SK-N-SH (cell line): ENCODE results near the gene NUP133. TPM values are rescaled to one million over a fixed set of nuclear protein-coding genes. Genes with fewer than 3 reads are reported as not detected.

Experiments used
- CTCF ChIA-PET: fragments of 300-600, 350-600 bp; formaldehyde crosslinking; extraction: SDS; loops from one replicate; lab custom pipeline; 2021; lab: Yijun Ruan, JAX
- POLR2A ChIA-PET: fragments of 350-600 bp; sonication (Branson Sonifier 250); formaldehyde crosslinking; extraction: SDS; loops from one replicate; lab custom pipeline; 2020; ENCODE audit warnings: antibody characterized with exemption, inconsistent platforms; lab: Yijun Ruan, JAX
- DNase-seq: peaks from one replicate; pipeline ENCODE4 v3.0.0; 2012
- H2AFZ ChIP-seq: fragments of 200-600 bp; sonication (generic); 2 replicates; pipeline ENCODE4 v1.8.1; 2016; ENCODE audit warnings: antibody characterized with exemption, mild to moderate bottlenecking, low read depth
- H3F3A ChIP-seq: fragments of 200-600 bp; sonication (generic); replicated peaks from 2 replicates; pipeline ENCODE3; 2016; ENCODE audit warnings: antibody characterized with exemption, mild to moderate bottlenecking; ENCODE audit not compliant: insufficient read depth
- H3K27ac ChIP-seq, 2 experiments: fragments of 200-500 bp in 1 of 2; fragments of 200-600 bp in 1 of 2; sonication (Bioruptor generic) in 1 of 2; sonication (generic), shearing (Covaris generic) in 1 of 2; 2 replicates each; pipeline versions ENCODE4 v1.5.1 to v1.6.1; 2014 to 2016; ENCODE audit warnings: low read depth in 2 of 2, inconsistent platforms in 1 of 2, low read length in 1 of 2, mild to moderate bottlenecking in 1 of 2, mixed read lengths in 1 of 2
- H3K27me3 ChIP-seq: fragments of 200-600 bp; sonication (generic), shearing (Covaris generic); 2 replicates; pipeline ENCODE4 v1.6.1; 2016; ENCODE audit warnings: mixed run types; ENCODE audit not compliant: insufficient read depth
- H3K36me3 ChIP-seq, 2 experiments: fragments of 200-500 bp in 1 of 2; fragments of 200-600 bp in 1 of 2; sonication (Bioruptor generic) in 1 of 2; sonication (generic) in 1 of 2; replicated peaks in 1 of 2; 2 replicates each; pipeline versions ENCODE3 to v1.5.1; 2014 to 2016; ENCODE audit warnings: low read length in 1 of 2, mild to moderate bottlenecking in 1 of 2; ENCODE audit not compliant: insufficient read depth in 2 of 2, control insufficient read depth in 1 of 2
- H3K4me1 ChIP-seq, 2 experiments: fragments of 200-500 bp in 1 of 2; fragments of 200-600 bp in 1 of 2; sonication (Bioruptor generic) in 1 of 2; sonication (generic), shearing (Covaris generic) in 1 of 2; 2 replicates each; pipeline versions ENCODE4 v1.5.1 to v1.6.1; 2014 to 2016; ENCODE audit warnings: low read depth in 1 of 2, low read length in 1 of 2, mixed run types in 1 of 2; ENCODE audit not compliant: insufficient read depth in 2 of 2, control insufficient read depth in 1 of 2
- H3K4me2 ChIP-seq: fragments of 200-600 bp; sonication (generic), shearing (Covaris generic); 2 replicates; pipeline ENCODE4 v1.6.1; 2017; ENCODE audit warnings: mixed run types
- H3K4me3 ChIP-seq, 2 experiments: fragments of 200-500 bp in 1 of 2; fragments of 200-600 bp in 1 of 2; sonication (Bioruptor generic) in 1 of 2; sonication (generic), shearing (Covaris generic) in 1 of 2; 2 replicates each; pipeline versions ENCODE4 v1.5.1 to v1.8.1; 2014 to 2016; ENCODE audit warnings: low read depth in 2 of 2, inconsistent platforms in 1 of 2, low read length in 1 of 2, mild to moderate bottlenecking in 1 of 2, mixed read lengths in 1 of 2, moderate library complexity in 1 of 2
- H3K79me2 ChIP-seq: fragments of 200-600 bp; sonication (generic); 2 replicates; pipeline ENCODE4 v1.8.1; 2017; ENCODE audit warnings: mild to moderate bottlenecking; ENCODE audit not compliant: insufficient read depth
- H3K9ac ChIP-seq: fragments of 200-600 bp; sonication (generic); 2 replicates; pipeline ENCODE4 v1.6.1; 2017; ENCODE audit warnings: mixed run types
- H3K9me2 ChIP-seq: fragments of 200-600 bp; sonication (generic); 2 replicates; pipeline ENCODE4 v1.6.1; 2017; ENCODE audit warnings: mixed run types
- H3K9me3 ChIP-seq: fragments of 200-600 bp; sonication (generic); 2 replicates; pipeline ENCODE4 v1.6.1; 2017; ENCODE audit warnings: mixed run types, mild to moderate bottlenecking, moderate library complexity
- H4K20me1 ChIP-seq: fragments of 200-600 bp; sonication (generic); 2 replicates; pipeline ENCODE4 v1.6.1; 2017; ENCODE audit warnings: mild to moderate bottlenecking, mixed run types; ENCODE audit not compliant: insufficient read depth
- CHD2 ChIP-seq: fragments of 150-350 bp; IDR thresholded peaks from 2 replicates; pipeline ENCODE4 v1.6.1; 2018; ENCODE audit warnings: low read length; ENCODE audit not compliant: partially characterized antibody
- ELF1 ChIP-seq: IDR thresholded peaks from 2 replicates; pipeline ENCODE4 v1.4.0; 2012
- EZH2phosphoT487 ChIP-seq: fragments of 200-600 bp; sonication (generic); IDR thresholded peaks from 2 replicates; pipeline ENCODE4 v1.6.1; 2017; ENCODE audit warnings: low read depth, mixed run types, mild to moderate bottlenecking, antibody characterized with exemption, moderate library complexity, borderline replicate concordance
- FOXJ3 ChIP-seq: sonication (generic); formaldehyde crosslinking; IDR thresholded peaks from 2 replicates; pipeline ENCODE4 v1.5.1; 2020; ENCODE audit warnings: mild to moderate bottlenecking, missing genetic modification reagents
- FOXM1 ChIP-seq: IDR thresholded peaks from 2 replicates; pipeline ENCODE4 v1.4.0; 2012; ENCODE audit warnings: low read depth, mild to moderate bottlenecking
- GABPA ChIP-seq: IDR thresholded peaks from 2 replicates; pipeline ENCODE4 v1.4.0; 2012; ENCODE audit warnings: low read depth, mild to moderate bottlenecking
- GATA2 ChIP-seq: sonication (generic); formaldehyde crosslinking; IDR thresholded peaks from 2 replicates; pipeline ENCODE4 v1.5.0; 2020; ENCODE audit warnings: mild to moderate bottlenecking, missing genetic modification reagents
- MEF2A ChIP-seq: IDR thresholded peaks from 2 replicates; pipeline ENCODE4 v1.4.0; 2012; ENCODE audit warnings: low read depth, borderline replicate concordance
- NRF1 ChIP-seq: IDR thresholded peaks from 2 replicates; pipeline ENCODE4 v1.6.1; 2012; ENCODE audit warnings: low read depth, mild to moderate bottlenecking, low read length
- POLR2AphosphoS5 ChIP-seq: IDR thresholded peaks from 2 replicates; pipeline ENCODE4 v1.6.1; 2012; ENCODE audit warnings: low read depth, low read length
- RAD21 ChIP-seq: IDR thresholded peaks from 2 replicates; pipeline ENCODE4 v1.6.1; 2012; ENCODE audit warnings: mild to moderate bottlenecking, low read length
- RCOR1 ChIP-seq: fragments of 150-350 bp; IDR thresholded peaks from 2 replicates; pipeline ENCODE4 v1.6.1; 2017; ENCODE audit warnings: antibody characterized with exemption, low read length
- RXRA ChIP-seq: IDR thresholded peaks from 2 replicates; pipeline ENCODE4 v1.4.0; 2012; ENCODE audit warnings: low read depth, mild to moderate bottlenecking, borderline replicate concordance
- SIN3A ChIP-seq: IDR thresholded peaks from 2 replicates; pipeline ENCODE4 v1.6.1; 2012; ENCODE audit warnings: low read depth, mild to moderate bottlenecking, low read length, moderate library complexity, borderline replicate concordance
- TCF12 ChIP-seq: IDR thresholded peaks from 2 replicates; pipeline ENCODE4 v1.4.0; 2012
- TEAD4 ChIP-seq: IDR thresholded peaks from 2 replicates; pipeline ENCODE4 v1.4.0; 2012; ENCODE audit warnings: mild to moderate bottlenecking, borderline replicate concordance; ENCODE audit not compliant: insufficient read depth
- YY1 ChIP-seq: IDR thresholded peaks from 2 replicates; pipeline ENCODE4 v1.4.0; 2012; ENCODE audit warnings: low read depth, mild to moderate bottlenecking
- WGBS: methylation state at CpG from one replicate; pipeline ENCODE4 v1.1.6; 2017; ENCODE audit warnings: low lambda C conversion rate; 5-methylcytosine and 5-hydroxymethylcytosine counted together
- polyA plus RNA-seq, 3 experiments: library from polyadenylated mRNA; depleted of rRNA; stranded (reverse); fragments of >200 nt; gene quantifications; 2 replicates each; pipeline ENCODE4 v1.2.3, GENCODE V29; 2012
- TF ChIP-seq, protein P1 (sequence below): IDR thresholded peaks from 2 replicates; pipeline ENCODE4 v1.6.1; 2012; ENCODE audit warnings: mild to moderate bottlenecking, low read depth, low read length, moderate library complexity
- TF ChIP-seq, protein P2 (sequence below): IDR thresholded peaks from 2 replicates; pipeline ENCODE4; 2012
- TF ChIP-seq, protein P3 (sequence below): fragments of 200-600 bp; sonication (generic); IDR thresholded peaks from 2 replicates; pipeline ENCODE4 v1.6.1; 2017; ENCODE audit warnings: antibody characterized with exemption, mild to moderate bottlenecking, moderate library complexity
- TF ChIP-seq, protein P4 (sequence below): fragments of 150-350 bp; IDR thresholded peaks from 2 replicates; pipeline ENCODE4 v1.6.1; 2016; ENCODE audit warnings: mild to moderate bottlenecking, low read depth, low read length
- TF ChIP-seq, protein P5 (sequence below): IDR thresholded peaks from 2 replicates; pipeline ENCODE4 v1.4.0; 2012; ENCODE audit warnings: low read depth, borderline replicate concordance

NUP133 gene
- 10.9 and 14.8 TPM in 2 replicates for polyA plus RNA-seq (2012; rRNA removed)
- polyA plus RNA-seq (2012; cell fraction: cytosol; rRNA removed), result 14.1 and 14.4 TPM in 2 replicates
- 8.5 and 17.0 TPM in 2 replicates for polyA plus RNA-seq (2012; cell fraction: nucleus; rRNA removed)

DNA sequence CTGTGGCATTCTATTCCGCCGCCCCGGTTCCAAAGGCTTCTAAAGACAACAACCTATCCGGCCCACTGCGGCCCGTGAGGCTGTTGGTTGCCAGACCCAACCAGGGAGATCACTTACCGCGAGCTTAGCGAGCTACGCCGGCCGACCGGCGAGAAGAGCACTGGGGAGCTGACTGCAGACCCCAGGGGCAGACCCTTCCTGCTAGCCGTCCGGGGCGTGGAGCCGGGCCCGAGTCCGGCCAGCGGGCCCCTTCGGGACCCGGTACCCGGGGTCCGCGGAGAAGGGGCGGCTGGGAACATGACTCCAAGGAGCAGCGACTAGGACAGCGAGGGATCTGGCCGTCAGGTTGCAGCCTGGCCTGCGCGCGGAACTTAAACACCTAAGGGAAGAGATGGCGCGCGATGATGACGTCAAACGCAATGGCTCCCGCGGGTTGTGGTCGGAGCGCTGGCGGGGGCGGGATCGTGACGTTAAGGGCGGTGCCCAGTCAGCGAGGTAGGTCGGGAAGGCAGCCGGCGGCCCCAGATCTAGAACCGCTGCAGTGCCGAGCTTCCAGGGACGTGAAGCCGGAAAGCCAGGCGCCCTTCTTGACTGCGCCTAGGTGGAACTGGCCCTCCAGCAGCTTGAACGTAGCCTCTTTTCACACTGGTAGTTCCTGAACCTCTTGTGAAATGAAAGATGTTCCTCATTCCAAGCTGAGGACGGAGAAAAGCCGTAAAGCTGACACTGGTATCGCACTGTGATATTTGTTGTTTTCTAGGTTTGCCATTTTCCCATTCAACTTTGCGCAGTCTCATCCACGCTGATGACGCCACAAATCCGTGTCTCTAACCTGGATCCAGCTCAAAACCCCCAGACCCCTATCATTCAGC, at the start of gene NUP133:
Gene NUP133, minus strand, starts transcription at position 391 of the 872 bp plus-strand sequence. Its CDS starts 92 bp downstream, at position 299.
- Histone ChIP-seq H3F3A (peaks cover under 1% of the 10 kb centered on the region), H2AFZ (peak within 1 kb of the TSS; percentile 96), H3K4me2 (peak within 1 kb of the TSS; percentile 68), H4K20me1 (no peaks in the 10 kb centered on the region), H3K9ac (peak within 1 kb of the TSS; percentile 95), H3K9me3 (no peaks in the 10 kb centered on the region), H3K36me3 (peaks cover 15 to 20% of the 10 kb centered on the region in 2 experiments), H3K9me2 (no peaks in the 10 kb centered on the region), H3K27ac (peak within 1 kb of the TSS; percentile 82 to 98), H3K4me1 (peaks cover 9 to 19% of the 10 kb centered on the region in 2 experiments; a peak in 3 of 4 replicates), H3K4me3 (peak within 1 kb of the TSS; percentile 80 to 94), H3K27me3 (no peaks in the 10 kb centered on the region), H3K79me2 (peaks cover 46% of the 10 kb centered on the region)
- CTCF ChIA-PET, result interaction anchor here (0.7 to 1.9 kb wide), 10 partner anchors 11 to 844 kb away, joined by 3 to 8 read pairs (median 4); partner anchors contain the start of gene ABCB10
- WGBS, result 2% methylated on average over 38 of the region's 65 CpGs
- POLR2A ChIA-PET, result interaction anchor here (1.0 to 1.9 kb wide), 4 partner anchors 26 to 249 kb away, joined by 3 to 8 read pairs (median 4); partner anchors contain the start of gene ABCB10
- DNase-seq, result peak; percentile 95
- TF ChIP-seq RAD21, result no peak
- TF ChIP-seq, protein P1, sequence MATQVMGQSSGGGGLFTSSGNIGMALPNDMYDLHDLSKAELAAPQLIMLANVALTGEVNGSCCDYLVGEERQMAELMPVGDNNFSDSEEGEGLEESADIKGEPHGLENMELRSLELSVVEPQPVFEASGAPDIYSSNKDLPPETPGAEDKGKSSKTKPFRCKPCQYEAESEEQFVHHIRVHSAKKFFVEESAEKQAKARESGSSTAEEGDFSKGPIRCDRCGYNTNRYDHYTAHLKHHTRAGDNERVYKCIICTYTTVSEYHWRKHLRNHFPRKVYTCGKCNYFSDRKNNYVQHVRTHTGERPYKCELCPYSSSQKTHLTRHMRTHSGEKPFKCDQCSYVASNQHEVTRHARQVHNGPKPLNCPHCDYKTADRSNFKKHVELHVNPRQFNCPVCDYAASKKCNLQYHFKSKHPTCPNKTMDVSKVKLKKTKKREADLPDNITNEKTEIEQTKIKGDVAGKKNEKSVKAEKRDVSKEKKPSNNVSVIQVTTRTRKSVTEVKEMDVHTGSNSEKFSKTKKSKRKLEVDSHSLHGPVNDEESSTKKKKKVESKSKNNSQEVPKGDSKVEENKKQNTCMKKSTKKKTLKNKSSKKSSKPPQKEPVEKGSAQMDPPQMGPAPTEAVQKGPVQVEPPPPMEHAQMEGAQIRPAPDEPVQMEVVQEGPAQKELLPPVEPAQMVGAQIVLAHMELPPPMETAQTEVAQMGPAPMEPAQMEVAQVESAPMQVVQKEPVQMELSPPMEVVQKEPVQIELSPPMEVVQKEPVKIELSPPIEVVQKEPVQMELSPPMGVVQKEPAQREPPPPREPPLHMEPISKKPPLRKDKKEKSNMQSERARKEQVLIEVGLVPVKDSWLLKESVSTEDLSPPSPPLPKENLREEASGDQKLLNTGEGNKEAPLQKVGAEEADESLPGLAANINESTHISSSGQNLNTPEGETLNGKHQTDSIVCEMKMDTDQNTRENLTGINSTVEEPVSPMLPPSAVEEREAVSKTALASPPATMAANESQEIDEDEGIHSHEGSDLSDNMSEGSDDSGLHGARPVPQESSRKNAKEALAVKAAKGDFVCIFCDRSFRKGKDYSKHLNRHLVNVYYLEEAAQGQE, result peak; percentile 46; the same call in 1 of the 2 replicates
- TF ChIP-seq POLR2AphosphoS5, result peak; percentile 99
- TF ChIP-seq FOXM1, result no peak
- TF ChIP-seq GATA2, result no peak
- no peak for TF ChIP-seq EZH2phosphoT487
- TF ChIP-seq, protein P2, sequence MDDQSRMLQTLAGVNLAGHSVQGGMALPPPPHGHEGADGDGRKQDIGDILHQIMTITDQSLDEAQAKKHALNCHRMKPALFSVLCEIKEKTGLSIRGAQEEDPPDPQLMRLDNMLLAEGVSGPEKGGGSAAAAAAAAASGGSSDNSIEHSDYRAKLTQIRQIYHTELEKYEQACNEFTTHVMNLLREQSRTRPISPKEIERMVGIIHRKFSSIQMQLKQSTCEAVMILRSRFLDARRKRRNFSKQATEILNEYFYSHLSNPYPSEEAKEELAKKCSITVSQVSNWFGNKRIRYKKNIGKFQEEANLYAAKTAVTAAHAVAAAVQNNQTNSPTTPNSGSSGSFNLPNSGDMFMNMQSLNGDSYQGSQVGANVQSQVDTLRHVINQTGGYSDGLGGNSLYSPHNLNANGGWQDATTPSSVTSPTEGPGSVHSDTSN, result no peak
- TF ChIP-seq RCOR1, result no peak
- no peak for TF ChIP-seq RXRA
- TF ChIP-seq, protein P3, sequence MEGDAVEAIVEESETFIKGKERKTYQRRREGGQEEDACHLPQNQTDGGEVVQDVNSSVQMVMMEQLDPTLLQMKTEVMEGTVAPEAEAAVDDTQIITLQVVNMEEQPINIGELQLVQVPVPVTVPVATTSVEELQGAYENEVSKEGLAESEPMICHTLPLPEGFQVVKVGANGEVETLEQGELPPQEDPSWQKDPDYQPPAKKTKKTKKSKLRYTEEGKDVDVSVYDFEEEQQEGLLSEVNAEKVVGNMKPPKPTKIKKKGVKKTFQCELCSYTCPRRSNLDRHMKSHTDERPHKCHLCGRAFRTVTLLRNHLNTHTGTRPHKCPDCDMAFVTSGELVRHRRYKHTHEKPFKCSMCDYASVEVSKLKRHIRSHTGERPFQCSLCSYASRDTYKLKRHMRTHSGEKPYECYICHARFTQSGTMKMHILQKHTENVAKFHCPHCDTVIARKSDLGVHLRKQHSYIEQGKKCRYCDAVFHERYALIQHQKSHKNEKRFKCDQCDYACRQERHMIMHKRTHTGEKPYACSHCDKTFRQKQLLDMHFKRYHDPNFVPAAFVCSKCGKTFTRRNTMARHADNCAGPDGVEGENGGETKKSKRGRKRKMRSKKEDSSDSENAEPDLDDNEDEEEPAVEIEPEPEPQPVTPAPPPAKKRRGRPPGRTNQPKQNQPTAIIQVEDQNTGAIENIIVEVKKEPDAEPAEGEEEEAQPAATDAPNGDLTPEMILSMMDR, result no peak
- TF ChIP-seq ELF1, result peak; percentile 37; the same call in 1 of the 2 replicates
- TF ChIP-seq, protein P4, sequence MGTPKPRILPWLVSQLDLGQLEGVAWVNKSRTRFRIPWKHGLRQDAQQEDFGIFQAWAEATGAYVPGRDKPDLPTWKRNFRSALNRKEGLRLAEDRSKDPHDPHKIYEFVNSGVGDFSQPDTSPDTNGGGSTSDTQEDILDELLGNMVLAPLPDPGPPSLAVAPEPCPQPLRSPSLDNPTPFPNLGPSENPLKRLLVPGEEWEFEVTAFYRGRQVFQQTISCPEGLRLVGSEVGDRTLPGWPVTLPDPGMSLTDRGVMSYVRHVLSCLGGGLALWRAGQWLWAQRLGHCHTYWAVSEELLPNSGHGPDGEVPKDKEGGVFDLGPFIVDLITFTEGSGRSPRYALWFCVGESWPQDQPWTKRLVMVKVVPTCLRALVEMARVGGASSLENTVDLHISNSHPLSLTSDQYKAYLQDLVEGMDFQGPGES, result no peak
- no peak for TF ChIP-seq FOXJ3
- TF ChIP-seq YY1, result peak; percentile 90
- no peak for TF ChIP-seq MEF2A
- no peak for TF ChIP-seq GABPA
- TF ChIP-seq NRF1, result peak; percentile 19; the same call in 1 of the 2 replicates
- peak; percentile 97 for TF ChIP-seq CHD2
- peak; percentile 97; the same call in 1 of the 2 replicates for TF ChIP-seq SIN3A
- TF ChIP-seq, protein P5, sequence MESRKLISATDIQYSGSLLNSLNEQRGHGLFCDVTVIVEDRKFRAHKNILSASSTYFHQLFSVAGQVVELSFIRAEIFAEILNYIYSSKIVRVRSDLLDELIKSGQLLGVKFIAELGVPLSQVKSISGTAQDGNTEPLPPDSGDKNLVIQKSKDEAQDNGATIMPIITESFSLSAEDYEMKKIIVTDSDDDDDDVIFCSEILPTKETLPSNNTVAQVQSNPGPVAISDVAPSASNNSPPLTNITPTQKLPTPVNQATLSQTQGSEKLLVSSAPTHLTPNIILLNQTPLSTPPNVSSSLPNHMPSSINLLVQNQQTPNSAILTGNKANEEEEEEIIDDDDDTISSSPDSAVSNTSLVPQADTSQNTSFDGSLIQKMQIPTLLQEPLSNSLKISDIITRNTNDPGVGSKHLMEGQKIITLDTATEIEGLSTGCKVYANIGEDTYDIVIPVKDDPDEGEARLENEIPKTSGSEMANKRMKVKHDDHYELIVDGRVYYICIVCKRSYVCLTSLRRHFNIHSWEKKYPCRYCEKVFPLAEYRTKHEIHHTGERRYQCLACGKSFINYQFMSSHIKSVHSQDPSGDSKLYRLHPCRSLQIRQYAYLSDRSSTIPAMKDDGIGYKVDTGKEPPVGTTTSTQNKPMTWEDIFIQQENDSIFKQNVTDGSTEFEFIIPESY, result peak; percentile 94
- no peak for TF ChIP-seq TEAD4
- TF ChIP-seq TCF12, result no peak
